OCI-LY7 (cell line): Measurements from ENCODE around the gene ANGPTL4.

Experiments
- EZH2phosphoT487 ChIP-seq: fragments of 200-600 bp; sonication (generic); IDR thresholded peaks from 2 replicates; pipeline ENCODE4 v1.6.1; 2018; ENCODE audit warnings: low read depth, borderline replicate concordance, mild to moderate bottlenecking, mixed run types, antibody characterized with exemption, low read length, moderate library complexity, mixed read lengths
- TF ChIP-seq, protein P1 (sequence below): fragments of 200-600 bp; sonication (generic); conservative IDR thresholded peaks from 2 replicates; pipeline ENCODE4 v1.5.1; 2014; ENCODE audit warnings: mild to moderate bottlenecking, antibody characterized with exemption, low read length, moderate library complexity, mixed read lengths

DNA sequence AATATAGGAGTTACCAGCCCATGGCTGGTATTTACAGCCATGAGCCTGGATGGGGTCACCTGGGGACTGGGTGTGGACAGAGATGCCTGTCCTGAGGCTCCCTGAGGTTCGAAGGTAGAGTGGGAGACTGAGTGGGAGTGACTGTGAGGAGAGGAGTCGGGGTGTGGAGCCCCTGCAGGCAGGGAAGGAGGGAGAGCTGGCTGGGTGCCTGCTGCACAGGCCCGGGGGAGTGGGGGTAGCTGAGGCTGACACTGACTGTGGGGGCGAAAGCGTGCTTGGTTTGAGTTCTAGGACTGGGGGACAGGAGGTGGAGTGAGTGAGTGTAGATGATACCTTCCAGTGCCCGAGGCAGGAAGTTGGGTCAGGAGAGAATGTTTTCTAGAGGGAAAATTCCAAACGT is 33.3 kb downstream of the ANGPTL4 start:
- TF ChIP-seq, protein P1, sequence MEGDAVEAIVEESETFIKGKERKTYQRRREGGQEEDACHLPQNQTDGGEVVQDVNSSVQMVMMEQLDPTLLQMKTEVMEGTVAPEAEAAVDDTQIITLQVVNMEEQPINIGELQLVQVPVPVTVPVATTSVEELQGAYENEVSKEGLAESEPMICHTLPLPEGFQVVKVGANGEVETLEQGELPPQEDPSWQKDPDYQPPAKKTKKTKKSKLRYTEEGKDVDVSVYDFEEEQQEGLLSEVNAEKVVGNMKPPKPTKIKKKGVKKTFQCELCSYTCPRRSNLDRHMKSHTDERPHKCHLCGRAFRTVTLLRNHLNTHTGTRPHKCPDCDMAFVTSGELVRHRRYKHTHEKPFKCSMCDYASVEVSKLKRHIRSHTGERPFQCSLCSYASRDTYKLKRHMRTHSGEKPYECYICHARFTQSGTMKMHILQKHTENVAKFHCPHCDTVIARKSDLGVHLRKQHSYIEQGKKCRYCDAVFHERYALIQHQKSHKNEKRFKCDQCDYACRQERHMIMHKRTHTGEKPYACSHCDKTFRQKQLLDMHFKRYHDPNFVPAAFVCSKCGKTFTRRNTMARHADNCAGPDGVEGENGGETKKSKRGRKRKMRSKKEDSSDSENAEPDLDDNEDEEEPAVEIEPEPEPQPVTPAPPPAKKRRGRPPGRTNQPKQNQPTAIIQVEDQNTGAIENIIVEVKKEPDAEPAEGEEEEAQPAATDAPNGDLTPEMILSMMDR, result no peak
- no peak for TF ChIP-seq EZH2phosphoT487
